CMK (cell line): Measurements from ENCODE around the gene TUBB4A.

Source experiments
- DNase-seq: peaks from one replicate; pipeline ENCODE4 v3.0.0-alpha.2; 2010; ENCODE audit warnings: low read depth

TUBB4A gene

DNA sequence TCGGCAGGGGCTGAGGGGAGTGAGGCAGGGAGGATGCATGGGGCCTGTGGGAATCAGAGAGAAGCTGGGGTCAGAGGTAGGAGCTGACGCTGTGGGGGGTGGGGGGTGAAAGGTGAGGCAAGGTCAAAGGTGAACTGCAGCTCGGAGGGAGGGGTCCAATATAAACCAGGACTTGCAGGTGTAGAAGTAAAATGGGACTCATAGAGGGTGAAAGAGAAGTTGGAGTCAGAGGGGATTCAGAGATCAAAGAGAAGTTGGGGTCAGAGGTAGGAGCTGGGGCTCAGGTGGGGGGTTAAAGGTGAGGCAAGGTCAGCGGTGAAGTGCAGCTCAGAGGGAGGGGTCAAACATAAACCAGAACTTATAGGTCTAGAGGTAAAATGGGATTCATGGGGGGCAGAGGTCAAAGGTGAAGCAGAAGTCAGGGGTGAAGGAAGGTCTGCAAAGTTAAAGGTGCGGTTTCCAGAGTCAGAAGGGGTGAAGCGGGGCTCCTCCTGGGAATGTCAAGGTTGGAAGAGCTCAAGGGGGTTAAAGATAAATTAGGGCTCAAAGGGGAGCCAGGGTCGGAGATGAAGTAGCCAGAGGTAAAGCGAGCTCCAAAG, 7.6 kb downstream of the TUBB4A start:
- DNase-seq: no peak

- DNase-seq: no peak
Observed at GRCh38 chr19:6491802-6492592, 10.1 kb downstream of the TUBB4A start.

DNA sequence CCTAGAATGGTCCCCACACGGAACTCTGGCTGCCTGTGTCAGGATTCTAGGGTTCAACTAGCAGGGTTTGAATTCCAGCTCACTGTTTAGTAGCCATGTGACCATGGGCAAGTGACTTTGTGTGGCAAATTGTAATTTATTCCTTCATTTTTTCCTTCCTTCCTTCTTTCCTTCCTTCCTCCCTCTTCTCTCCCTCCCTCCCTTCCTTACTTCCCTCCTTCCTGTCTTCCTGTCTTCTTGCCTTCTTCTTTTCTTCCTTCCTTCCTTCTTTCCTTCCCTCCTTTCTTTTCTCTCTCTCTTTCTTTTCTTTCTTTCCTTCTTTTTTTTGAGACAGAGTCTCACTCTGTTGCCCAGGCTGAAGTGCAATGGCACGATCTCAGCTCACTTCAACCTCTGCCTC, 12.0 kb downstream of the TUBB4A start:
- no peak for DNase-seq

- no peak for DNase-seq
Observed at GRCh38 chr19:6489278-6490061, 12.6 kb downstream of the TUBB4A start.

- DNase-seq: no peak
Observed at GRCh38 chr19:6484831-6485230, 17.3 kb downstream of the TUBB4A start.

GRCh38 chr19:6484230-6484629, 17.9 kb downstream of the TUBB4A start:
- no peak for DNase-seq

- DNase-seq: no peak
Observed at GRCh38 chr19:6483235-6483634, 18.9 kb downstream of the TUBB4A start.

DNA sequence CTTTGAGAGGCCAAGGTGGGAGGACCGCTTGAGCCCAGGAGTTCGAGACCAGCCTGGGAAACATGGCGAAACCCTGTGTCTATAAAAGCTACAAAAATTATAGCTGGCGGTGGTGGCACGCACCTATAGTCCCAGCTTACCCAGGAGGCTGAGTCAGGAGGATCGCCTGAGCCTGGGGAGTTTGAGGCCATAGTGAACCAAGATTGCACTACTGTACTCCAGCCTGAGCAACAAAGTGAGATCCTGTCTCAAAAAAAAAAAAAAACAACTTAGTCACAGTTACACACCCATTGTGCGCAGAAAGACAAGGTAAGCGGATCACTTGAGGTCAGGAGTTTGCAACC, 19.8 kb downstream of the TUBB4A start:
- no peak for DNase-seq

DNA sequence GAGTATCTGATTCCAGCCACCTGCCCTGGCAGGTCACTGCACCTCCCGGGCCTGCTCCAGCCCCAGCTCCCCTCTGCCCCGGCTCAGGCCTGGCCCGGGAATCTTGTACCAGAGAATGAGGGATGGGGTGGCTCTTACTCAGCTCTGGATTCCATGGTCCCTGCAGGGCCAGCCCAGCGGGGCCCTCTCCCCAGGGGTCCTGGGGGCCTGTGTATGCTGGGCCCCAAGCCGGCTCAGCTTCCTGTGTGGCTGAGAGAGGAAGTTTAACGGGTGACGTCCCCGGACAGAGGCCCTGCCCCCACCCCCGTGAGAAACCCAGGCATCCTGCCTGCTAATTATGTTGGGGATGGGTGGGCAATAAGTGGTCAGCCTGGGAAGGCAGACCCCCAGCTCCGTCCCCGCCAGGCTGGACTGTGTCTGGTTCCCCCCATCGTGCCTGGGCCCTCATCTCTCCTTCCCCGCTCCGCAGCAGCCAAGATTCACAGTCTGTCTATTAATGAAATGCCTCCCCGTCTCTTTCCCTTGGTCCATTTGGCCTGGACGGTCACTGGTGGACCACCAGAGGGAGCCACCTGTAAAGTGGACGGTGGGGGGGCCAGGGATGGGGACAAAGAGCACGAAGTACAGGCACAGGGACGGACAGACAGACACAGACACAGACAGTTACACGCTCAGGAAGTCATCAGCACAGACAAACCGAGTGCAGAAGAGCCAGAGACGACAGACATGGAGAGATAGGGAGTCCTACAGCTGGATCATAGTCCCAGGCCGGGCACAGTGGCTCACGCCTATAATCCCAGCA, 20.4 kb downstream of the TUBB4A start, which contains the start of gene DENND1C:
TSS of gene DENND1C (minus strand) at position 247 of the 802 bp plus-strand sequence. CDS start at position 155, 92 bp downstream.
- DNase-seq: no peak

- DNase-seq: no peak
Observed at GRCh38 chr19:6480848-6481415, 21.2 kb downstream of the TUBB4A start.

GRCh38 chr19:6479836-6480398, 22.2 kb downstream of the TUBB4A start:
- DNase-seq: no peak

DNA sequence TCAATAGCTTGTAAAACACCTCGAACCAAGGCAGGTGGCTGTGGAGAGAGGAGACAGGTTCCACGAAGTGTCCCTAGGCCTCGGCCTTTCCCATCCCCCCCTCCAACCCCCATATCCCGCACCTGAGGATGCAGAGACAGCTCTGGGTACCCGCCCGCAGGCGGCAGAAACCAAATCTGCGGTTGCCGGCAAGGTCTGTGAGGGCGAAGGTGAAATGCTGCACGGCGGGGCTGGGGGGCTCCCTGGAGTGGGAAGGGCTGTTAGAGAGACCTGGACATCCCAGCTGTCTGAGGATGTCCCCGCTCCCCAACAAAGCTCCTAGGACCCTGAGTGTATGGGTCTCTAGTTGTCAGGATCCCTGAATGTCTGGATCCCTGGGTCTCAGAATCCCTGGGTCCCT, 23.3 kb downstream of the TUBB4A start:
- no peak for DNase-seq

- DNase-seq: no peak
Observed at GRCh38 chr19:6476896-6477431, 25.1 kb downstream of the TUBB4A start.

DNA sequence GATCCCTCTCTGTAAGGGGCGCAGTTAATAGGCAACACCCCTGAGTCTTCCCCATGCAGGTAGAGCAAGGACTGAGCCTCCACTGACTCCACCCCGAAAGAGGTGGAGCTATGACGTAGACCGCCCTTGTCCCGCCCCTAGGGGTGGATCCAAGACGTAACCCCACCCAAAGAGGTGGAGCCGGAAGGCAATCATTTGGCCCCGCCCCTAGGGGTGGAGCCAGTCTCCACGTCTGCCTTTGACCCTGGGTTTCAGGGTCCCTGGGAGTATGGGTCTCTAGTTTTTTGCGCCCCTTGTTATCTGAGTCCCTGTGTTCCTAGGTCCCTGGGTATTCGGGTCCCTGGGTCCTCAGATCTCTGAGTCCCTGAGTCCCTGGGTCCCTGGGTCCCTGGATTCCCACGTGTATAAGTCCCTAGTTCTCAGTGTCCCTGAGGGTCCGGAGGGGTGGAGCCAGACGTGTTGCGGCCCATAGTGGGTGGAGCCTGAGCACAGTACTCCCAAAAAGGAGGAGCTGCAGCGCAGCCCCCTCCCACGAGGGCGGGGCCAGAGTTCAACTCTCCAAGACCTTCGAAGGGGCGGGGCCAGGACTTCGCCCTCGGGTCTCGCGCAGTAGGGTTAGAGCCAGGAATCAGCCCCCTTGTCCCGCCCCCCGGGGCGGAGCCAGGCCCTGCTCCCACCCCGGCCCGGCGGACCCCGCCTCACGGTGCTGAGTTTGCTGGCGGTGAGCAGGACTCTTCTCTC, 25.8 kb downstream of the TUBB4A start:
- no peak for DNase-seq

- DNase-seq: no peak
Observed at GRCh38 chr19:6475321-6476108, 26.6 kb downstream of the TUBB4A start.

- no peak for DNase-seq
Observed at GRCh38 chr19:6473647-6474046, 28.5 kb downstream of the TUBB4A start.

DNA sequence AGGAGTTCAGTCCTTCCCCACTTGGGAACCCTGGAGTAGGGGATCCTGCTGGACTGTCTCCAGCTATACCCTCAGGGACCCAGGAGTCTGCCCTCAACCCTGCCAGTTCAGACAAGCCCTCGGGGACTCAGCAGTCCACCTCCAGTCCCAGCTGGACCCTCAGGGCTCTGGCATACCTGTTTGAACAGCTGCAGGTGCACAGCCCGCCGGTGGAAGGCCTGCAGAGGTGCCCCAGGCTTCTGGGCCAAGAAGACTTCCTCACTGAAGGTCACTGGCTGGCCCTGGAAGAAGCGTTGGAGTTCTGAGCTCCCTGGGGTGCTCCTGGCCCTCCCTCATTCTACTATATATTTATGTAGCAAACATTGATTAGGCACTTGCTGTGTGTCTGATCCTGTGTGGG, 29.4 kb downstream of the TUBB4A start:
- no peak for DNase-seq

DNA sequence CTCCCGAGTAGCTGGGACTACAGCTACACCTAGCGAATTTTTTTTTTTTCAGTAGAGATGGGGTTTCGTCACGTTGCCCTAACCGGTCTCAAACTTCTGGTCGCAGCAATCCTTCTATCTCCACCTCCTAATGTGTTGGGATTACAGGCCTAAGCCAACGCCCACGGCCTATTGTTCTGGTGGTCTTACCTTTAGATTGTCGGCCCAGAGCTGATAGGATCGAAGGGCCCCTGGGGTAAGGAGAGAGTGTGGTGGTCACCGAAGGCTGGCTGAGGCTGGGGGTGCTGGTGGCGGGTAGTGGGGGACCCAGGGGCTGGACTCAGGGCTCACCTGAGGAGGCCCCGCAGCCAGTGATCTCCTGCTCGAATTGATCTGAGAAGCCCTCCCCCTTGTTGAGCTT, 31.0 kb downstream of the TUBB4A start:
- DNase-seq: no peak

GRCh38 chr19:6470173-6470572, 31.9 kb downstream of the TUBB4A start:
- no peak for DNase-seq

DNA sequence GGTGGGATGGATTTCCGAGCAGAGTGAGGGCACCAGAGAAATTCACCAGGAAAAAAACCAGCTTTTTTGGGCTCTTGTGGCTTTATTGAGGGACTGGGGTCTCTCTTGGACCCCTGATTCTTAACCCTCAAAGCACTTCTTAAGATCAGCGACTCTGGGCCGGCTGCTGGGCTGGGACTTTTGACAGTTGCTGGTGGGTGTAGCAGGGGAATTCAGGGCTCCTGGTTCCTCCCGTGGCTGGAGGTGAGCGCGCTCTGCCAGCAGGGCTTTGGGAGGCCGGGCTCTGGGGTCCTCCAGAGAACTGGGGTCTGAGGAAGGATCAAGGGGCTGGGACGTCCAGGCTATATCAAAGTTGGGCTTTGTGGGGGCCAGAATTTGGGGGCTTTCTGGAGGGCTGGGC, 34.7 kb downstream of the TUBB4A start:
- no peak for DNase-seq
